Gastroesophageal sphincter (tissue), 3 donors: ENCODE results near the gene POU1F1.

ENCODE experiments used
- CTCF ChIP-seq, 4 experiments: fragments of 200-600 bp in 2 of 4; fragments of 450-650 bp in 2 of 4; sonication (generic) in 1 of 4; IDR thresholded peaks; one replicate each; pipeline ENCODE4 v1.5.1; 2017 to 2019; ENCODE audit warnings: antibody characterized with exemption in 4 of 4, mild to moderate bottlenecking in 2 of 4, moderate library complexity in 2 of 4
- POLR2A ChIP-seq, 2 donors: fragments of 450-650 bp; IDR thresholded peaks; one replicate each; pipeline ENCODE4 v1.6.1; 2017; ENCODE audit warnings: antibody characterized with exemption in 2 of 2, mild to moderate bottlenecking in 2 of 2, moderate library complexity in 1 of 2
- POLR2AphosphoS5 ChIP-seq: sonication (generic); formaldehyde crosslinking; IDR thresholded peaks from one replicate; pipeline ENCODE4 v1.6.1; 2017; ENCODE audit warnings: antibody characterized with exemption

DNA sequence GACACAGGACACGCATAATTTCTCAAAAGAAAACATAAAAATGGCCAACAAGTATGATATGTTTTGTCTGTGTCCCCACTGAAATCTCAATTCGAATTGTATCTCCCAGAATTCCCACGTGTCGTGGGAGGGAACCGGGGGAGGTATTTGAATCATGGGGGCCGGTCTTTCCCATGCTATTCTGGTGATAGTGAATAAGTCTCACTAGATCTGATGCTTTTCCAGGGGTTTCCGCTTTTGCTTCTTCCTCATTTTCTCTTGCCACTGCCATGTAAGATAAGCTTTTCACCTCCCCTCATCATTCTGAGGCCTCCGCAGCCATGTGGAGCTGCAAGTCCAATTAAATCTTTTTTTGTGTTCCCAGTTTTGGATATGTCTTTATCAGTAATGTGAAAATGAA is 12.1 kb upstream of the POU1F1 start:
- no peak for TF ChIP-seq POLR2A (IDR thresholded peaks at IDR 0.05)
- TF ChIP-seq CTCF (IDR thresholded peaks at IDR 0.05), result no peak
- TF ChIP-seq POLR2AphosphoS5, result no peak
